Measurements from ENCODE around the gene DNAJC16.

DNA sequence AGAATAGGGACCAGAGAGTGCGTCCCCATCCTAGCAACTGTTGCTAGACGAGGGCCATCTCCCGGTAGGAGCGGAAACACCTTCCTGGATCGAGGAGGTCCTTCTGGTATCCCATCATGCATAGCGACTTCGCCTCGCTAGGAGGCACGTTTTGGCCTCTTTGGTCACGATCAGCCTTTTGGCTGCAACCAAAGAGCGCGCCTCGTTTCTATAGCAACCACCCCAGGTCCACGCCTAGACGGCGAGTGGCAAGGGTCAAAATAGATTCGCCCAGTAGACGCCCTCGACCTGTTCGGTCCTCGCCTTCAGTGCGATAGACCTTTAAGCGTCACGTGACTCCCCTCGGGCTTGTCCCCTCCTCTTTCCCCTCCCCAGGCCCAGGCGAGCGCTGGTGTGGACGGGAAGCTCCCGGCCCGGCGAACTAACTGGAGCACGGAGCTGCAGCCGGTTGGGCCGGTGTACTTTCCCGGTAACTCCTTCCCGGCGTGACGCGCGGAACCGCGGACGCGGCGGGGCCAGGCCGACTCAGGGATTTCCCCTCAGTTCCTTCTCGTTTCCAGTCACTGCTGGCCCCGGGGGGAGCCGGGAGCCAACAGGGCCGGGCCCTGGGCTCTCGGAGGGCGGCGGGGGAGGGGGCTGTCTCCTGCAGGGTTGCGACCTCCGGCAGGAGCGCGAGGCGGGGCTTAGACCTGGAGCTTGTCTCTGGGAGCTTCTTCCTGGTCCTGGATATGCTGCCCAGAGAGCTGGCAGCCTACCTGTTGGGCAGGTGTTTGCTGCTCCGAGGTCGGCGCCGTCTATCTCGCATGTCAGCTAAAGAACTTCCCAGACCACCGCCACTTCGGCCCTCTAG is at the start of gene DNAJC16:
- TF ChIP-seq CTCF (conservative IDR thresholded peaks at IDR 0.05; ENCODE audit: low read depth, low read length) (no peak; the same call in 1 of the 2 replicates), EZH2phosphoT487 (IDR thresholded peaks at IDR 0.05; ENCODE audit: borderline replicate concordance, low read length) (no peak), EZH2 (IDR thresholded peaks at IDR 0.05; ENCODE audit: low read length, unreplicated experiment) (no peak)

All from PC-3 (cell line).